Heart left ventricle (tissue), 16 donors: ENCODE results near the gene PTPRN2. TPM values are rescaled to one million over a fixed set of nuclear protein-coding genes. Genes with fewer than 3 reads are reported as not detected.
"Not testable (repeated sequence)": the region's sequence is repeated elsewhere in the genome, so short reads cannot be mapped to it uniquely, and the experiment has no call there.

Source experiments
- ATAC-seq, 4 donors: fragments of 200-7000 bp; cut with Tn5 transposase; one replicate each; pipeline ENCODE4 v1.9.1; 2020 to 2022; ENCODE audit warnings: moderate library complexity in 4 of 4, mild to moderate bottlenecking in 3 of 4, moderate number of reproducible peaks in 1 of 4
- DNase-seq, 5 donors: peaks; one replicate each; pipeline ENCODE4 v3.0.0-alpha.2; 2020
- H3K27ac ChIP-seq, 12 donors: fragments of 200-600 bp; sonication (generic) in 4 of 12; one replicate each; pipeline versions ENCODE4 v1.5.0 to v1.8.0; 2016 to 2022; ENCODE audit warnings: mild to moderate bottlenecking in 2 of 12
- H3K27me3 ChIP-seq, 9 donors: fragments of 200-600 bp; sonication (generic) in 2 of 9; one replicate each; pipeline versions ENCODE4 v1.5.1 to v1.8.0; 2016 to 2022; ENCODE audit warnings: mild to moderate bottlenecking in 3 of 9
- H3K36me3 ChIP-seq, 9 donors: fragments of 200-600 bp; sonication (generic) in 2 of 9; one replicate each; pipeline versions ENCODE4 v1.5.0 to v1.8.0; 2018 to 2022; ENCODE audit warnings: mild to moderate bottlenecking in 2 of 9
- H3K4me1 ChIP-seq, 12 donors: fragments of 200-600 bp; sonication (generic) in 4 of 12; one replicate each; pipeline versions ENCODE4 v1.5.0 to v1.8.0; 2016 to 2022; ENCODE audit warnings: mild to moderate bottlenecking in 3 of 12
- H3K4me3 ChIP-seq, 12 donors: fragments of 200-600 bp; sonication (generic) in 4 of 12; one replicate each; pipeline versions ENCODE4 v1.5.0 to v1.8.0; 2017 to 2022; ENCODE audit warnings: mild to moderate bottlenecking in 9 of 12, moderate library complexity in 4 of 12
- H3K9me3 ChIP-seq, 12 donors: fragments of 200-600 bp; sonication (generic) in 4 of 12; one replicate each; pipeline versions ENCODE4 v1.5.0 to v1.8.0; 2016 to 2022; ENCODE audit warnings: mild to moderate bottlenecking in 1 of 12
- POLR2A ChIP-seq, 2 donors: fragments of 450-650 bp; IDR thresholded peaks; one replicate each; pipeline ENCODE4 v1.6.1; 2017; ENCODE audit warnings: antibody characterized with exemption in 2 of 2, mild to moderate bottlenecking in 2 of 2, moderate library complexity in 2 of 2
- WGBS, 4 donors: extraction: QIAGEN DNeasy Blood & Tissue Kit in 2 of 4; methylation state at CpG; one replicate each; pipeline versions ENCODE4 v1.1.5 to v1.1.7; 2013 to 2018; 5-methylcytosine and 5-hydroxymethylcytosine counted together
- intact Hi-C, 10 donors: fragments of 100-400 bp; cut with DNase I; formaldehyde crosslinking; loops; one replicate each; pipeline versions ENCODE4 v1.11.1 to v1.14.2; 2022
- polyA plus RNA-seq, 2 donors: library from polyadenylated mRNA; stranded (reverse); fragments of 200-250 nt; gene quantifications; one replicate each; pipeline ENCODE4 v1.2.3, GENCODE V29; 2013
- total RNA-seq, 9 donors: library from RNA; depleted of rRNA in 2 of 9; stranded (reverse); fragments of >200 nt in 2 of 9; fragmentation: NEBNext Ultra II Directional in 3 of 9; extraction: Animal tissue kit (Norgen Biotek cat#: 25700) in 3 of 9; gene quantifications; one replicate each; pipeline versions ENCODE4 v1.1.0 to v1.2.4, GENCODE V29; 2016 to 2023
- TF ChIP-seq, protein P1 (sequence below), 12 donors: fragments of 200-600 bp; sonication (generic) in 4 of 12; IDR thresholded peaks; one replicate each; pipeline versions ENCODE4 v1.5.0 to v1.8.0; 2018 to 2022; ENCODE audit warnings: antibody characterized with exemption in 12 of 12, mild to moderate bottlenecking in 5 of 12
- donor health status: ischemic (EF 13 %, LVEDD 7.1; RV severe dilation, severe dysfunction).
- donor health status: healthy with polysubstance abuse.
- donor health status: DM: no; HTN: yes; CAD: no.
- donor health status: DM: no; HTN: no; CAD: no.
- donor health status: ischemic (EF 25% LVEDD 6.9; RV normal size, moderate dysfunction).
- donor health status: ischemic (EF 25% LVEDD 5.7; RV mildly dilated, moderate dysfunction).
- donor health status: healthy.
- donor health status: DM: yes; HTN: yes; CAD: no.
- donor health status: ischemic (EF 35%, LVEDD 5.7; RV mildly dilated, moderate dysfunction).
- donor health status: nonischemic (EF 11% LVEDD 7.7; RV severe dilation, severe dysfunction).
- donor health status: DM: yes; HTN: yes; CAD: no.
- donor health status: PGD.
- donor health status: ischemic (EF 29% LVEDD 5.4; RV normal size, mild dysfunction).
- donor health status: nonischemic (EF 23%, LVEDD 6.1; RV moderate dilation, normal function).

PTPRN2 gene
- total and polyA plus RNA-seq, 11 donors = 0.61 to 2.3 (median 1.3) TPM

DNA sequence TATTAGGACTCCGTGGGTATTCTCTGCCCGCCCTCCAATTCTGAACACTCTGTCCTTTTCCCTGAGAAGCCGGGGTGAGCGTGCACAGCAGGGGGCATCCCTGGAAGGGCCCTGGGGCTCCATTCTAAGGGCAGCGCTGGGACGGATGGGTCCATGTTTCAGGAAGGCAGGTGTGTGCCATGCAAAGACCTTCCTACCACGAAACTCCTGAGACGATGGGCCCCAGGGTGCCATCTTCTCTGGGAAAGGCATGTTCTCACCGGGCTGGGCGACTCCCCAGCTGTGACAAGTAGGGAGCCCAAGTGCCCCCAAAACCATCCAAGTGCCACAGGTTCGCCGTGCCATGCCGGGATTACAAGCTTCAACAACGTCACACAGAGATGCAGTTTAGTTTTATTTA is 994.1 kb downstream of the PTPRN2 start:
- Histone ChIP-seq H3K4me1 (no peaks in the 10 kb centered on the region), H3K9me3 (no peaks in the 10 kb centered on the region), H3K36me3 (no peaks in the 10 kb centered on the region), H3K4me3 (no peak overlapping the region), H3K27me3 (peaks cover 0 to 21% (median 2%) of the 10 kb centered on the region in 9 donors), H3K27ac (no peak overlapping the region)
- WGBS, 4 donors = 90 to 95% (median 93%) methylated on average over 12 to 14 of the region's 14 CpGs
- DNase-seq = peak in 1 of 5 donors; percentile 19
- TF ChIP-seq, protein P1, sequence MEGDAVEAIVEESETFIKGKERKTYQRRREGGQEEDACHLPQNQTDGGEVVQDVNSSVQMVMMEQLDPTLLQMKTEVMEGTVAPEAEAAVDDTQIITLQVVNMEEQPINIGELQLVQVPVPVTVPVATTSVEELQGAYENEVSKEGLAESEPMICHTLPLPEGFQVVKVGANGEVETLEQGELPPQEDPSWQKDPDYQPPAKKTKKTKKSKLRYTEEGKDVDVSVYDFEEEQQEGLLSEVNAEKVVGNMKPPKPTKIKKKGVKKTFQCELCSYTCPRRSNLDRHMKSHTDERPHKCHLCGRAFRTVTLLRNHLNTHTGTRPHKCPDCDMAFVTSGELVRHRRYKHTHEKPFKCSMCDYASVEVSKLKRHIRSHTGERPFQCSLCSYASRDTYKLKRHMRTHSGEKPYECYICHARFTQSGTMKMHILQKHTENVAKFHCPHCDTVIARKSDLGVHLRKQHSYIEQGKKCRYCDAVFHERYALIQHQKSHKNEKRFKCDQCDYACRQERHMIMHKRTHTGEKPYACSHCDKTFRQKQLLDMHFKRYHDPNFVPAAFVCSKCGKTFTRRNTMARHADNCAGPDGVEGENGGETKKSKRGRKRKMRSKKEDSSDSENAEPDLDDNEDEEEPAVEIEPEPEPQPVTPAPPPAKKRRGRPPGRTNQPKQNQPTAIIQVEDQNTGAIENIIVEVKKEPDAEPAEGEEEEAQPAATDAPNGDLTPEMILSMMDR (IDR thresholded peaks at IDR 0.05) = no peak
- TF ChIP-seq POLR2A (IDR thresholded peaks at IDR 0.05) = no peak
- no peak for ATAC-seq
- intact Hi-C loops = no loop called here

DNA sequence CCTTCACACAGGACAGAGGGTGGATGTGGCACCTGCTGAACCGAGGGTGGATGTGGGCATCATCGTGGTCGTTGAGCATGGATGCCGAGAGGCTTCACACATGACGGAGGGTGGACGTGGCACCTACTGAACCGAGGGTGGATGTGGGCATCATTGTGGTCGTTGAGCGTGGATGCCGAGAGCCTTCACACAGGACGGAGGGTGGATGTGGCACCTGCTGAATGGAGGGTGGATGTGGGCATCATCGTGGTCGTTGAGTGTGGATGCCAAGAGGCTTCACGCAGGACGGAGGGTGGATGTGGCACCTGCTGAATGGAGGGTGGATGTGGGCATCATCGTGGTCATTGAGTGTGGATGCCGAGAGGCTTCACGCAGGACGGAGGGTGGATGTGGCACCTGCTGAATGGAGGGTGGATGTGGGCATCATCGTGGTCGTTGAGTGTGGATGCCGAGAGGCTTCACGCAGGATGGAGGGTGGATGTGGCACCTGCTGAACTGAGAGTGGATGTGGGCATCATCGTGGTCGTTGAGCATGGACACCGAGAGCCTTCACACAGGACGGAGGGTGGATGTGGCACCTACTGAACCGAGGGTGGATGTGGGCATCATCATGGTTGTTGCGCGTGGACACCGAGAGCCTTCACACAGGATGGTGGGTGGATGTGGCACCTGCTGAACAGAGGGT is 994.8 kb downstream of the PTPRN2 start:
- H3K4me3 ChIP-seq, intact Hi-C loops, H3K9me3 ChIP-seq, ATAC-seq, H3K27ac ChIP-seq, DNase-seq, H3K36me3 ChIP-seq, H3K4me1 ChIP-seq: not testable (repeated sequence)
- H3K27me3 ChIP-seq = peaks cover 0 to 25% (median 6%) of the 10 kb centered on the region in 9 donors
- WGBS, 4 donors = 93 to 95% (median 94%) methylated on average over 31 of the region's 31 CpGs

DNA sequence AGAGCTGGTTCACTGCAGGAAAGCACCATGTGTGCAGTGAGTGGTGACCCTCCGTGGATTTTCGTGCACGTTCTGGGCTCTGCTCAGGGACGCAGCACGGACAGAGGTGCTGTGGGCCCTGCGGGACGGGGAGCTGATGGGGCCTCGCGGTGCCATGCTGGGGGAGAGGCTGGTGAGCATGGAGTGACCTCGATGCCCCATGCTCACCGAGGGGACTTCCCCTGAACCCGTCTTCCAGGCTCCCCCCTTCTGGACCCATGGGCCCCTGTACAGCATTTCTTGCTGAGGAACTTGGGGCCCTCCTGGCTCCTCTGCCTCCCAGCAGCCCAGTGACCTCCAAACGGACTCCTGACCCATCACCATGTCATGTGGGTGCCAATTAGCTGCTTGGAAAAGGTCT is 997.1 kb downstream of the PTPRN2 start:
- no peak for ATAC-seq
- intact Hi-C loops = no loop called here
- H3K27me3 ChIP-seq = peaks cover 0 to 25% (median 7%) of the 10 kb centered on the region in 9 donors
- no peaks in the 10 kb centered on the region for H3K36me3 ChIP-seq
- no peaks in the 10 kb centered on the region for H3K9me3 ChIP-seq
- WGBS, 4 donors = 81 to 93% (median 90%) methylated on average over 13 of the region's 13 CpGs
- DNase-seq = peak in 1 of 5 donors; percentile 38
- TF ChIP-seq, protein P1 (IDR thresholded peaks at IDR 0.05) = no peak
- no peak for TF ChIP-seq POLR2A (IDR thresholded peaks at IDR 0.05)
- no peak overlapping the region for H3K27ac ChIP-seq
- no peak overlapping the region for H3K4me3 ChIP-seq
- peaks cover 0 to 6% (median 0%) of the 10 kb centered on the region in 12 donors for H3K4me1 ChIP-seq

DNA sequence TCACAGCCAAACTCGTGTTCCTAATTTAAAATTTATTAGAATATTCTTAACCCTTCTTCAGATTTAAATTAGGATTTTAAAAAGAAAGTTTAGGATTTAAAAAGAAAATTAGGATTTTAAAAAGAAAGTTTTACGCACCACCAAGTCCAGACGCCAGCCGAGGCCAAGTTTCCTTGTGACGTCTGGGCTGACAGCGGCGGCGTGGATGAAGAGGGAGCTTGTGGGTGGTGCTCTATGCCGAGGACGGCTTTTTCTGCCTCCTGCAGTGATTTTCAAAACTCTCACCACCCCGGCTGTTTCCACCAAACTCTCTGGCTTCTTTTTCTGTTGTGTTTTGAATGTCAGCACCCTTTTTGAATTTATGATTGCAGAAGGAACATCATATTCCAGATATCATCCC is 997.9 kb downstream of the PTPRN2 start:
- no peak overlapping the region for H3K4me3 ChIP-seq
- peaks cover 0 to 6% (median 0%) of the 10 kb centered on the region in 12 donors for H3K4me1 ChIP-seq
- no peak overlapping the region for H3K27ac ChIP-seq
- H3K36me3 ChIP-seq = no peaks in the 10 kb centered on the region
- intact Hi-C loops = no loop called here
- H3K27me3 ChIP-seq = peaks cover 0 to 25% (median 10%) of the 10 kb centered on the region in 9 donors
- no peak for ATAC-seq
- no peaks in the 10 kb centered on the region for H3K9me3 ChIP-seq
- 31 to 45% (median 37%) methylated on average over 11 of the region's 11 CpGs for WGBS, 4 donors
- TF ChIP-seq POLR2A (IDR thresholded peaks at IDR 0.05) = no peak
- TF ChIP-seq, protein P1 (IDR thresholded peaks at IDR 0.05) = no peak
- peak in 1 of 5 donors; percentile 32 for DNase-seq
